PC-9 (cell line): ENCODE results near the gene SASH1.

Source experiments
- EZH2 ChIP-seq: fragments of 200-600 bp; sonication (generic); IDR thresholded peaks from 2 replicates; pipeline ENCODE4 v1.8.0; 2017; ENCODE audit warnings: antibody characterized with exemption, low read depth
- TF ChIP-seq, protein P1 (sequence below): fragments of 200-600 bp; sonication (generic); conservative IDR thresholded peaks from 2 replicates; pipeline ENCODE4 v1.6.1; 2017; ENCODE audit warnings: mixed run types, antibody characterized with exemption, mild to moderate bottlenecking, moderate library complexity

DNA sequence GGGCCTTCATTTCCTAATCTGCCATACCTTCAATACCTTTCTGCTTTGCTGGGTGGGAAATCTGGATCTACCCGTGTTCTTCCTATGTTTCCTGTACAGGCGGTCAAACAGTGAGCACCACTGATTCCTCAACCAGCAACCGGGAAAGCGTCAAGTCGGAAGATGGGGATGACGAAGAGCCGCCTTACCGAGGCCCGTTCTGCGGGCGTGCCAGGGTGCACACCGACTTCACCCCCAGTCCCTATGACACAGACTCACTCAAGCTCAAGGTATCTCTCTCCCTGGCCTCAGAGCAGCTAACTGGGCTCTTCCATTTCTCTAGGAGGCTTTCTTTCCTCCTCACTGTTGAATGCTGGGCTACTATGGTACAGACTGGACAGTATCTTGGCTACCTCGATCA is 190.1 kb downstream of the SASH1 start:
- no peak for TF ChIP-seq EZH2
- TF ChIP-seq, protein P1, sequence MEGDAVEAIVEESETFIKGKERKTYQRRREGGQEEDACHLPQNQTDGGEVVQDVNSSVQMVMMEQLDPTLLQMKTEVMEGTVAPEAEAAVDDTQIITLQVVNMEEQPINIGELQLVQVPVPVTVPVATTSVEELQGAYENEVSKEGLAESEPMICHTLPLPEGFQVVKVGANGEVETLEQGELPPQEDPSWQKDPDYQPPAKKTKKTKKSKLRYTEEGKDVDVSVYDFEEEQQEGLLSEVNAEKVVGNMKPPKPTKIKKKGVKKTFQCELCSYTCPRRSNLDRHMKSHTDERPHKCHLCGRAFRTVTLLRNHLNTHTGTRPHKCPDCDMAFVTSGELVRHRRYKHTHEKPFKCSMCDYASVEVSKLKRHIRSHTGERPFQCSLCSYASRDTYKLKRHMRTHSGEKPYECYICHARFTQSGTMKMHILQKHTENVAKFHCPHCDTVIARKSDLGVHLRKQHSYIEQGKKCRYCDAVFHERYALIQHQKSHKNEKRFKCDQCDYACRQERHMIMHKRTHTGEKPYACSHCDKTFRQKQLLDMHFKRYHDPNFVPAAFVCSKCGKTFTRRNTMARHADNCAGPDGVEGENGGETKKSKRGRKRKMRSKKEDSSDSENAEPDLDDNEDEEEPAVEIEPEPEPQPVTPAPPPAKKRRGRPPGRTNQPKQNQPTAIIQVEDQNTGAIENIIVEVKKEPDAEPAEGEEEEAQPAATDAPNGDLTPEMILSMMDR, result no peak
